Activated CD8-positive, alpha-beta memory T cell treated with anti-CD3 and anti-CD28 coated beads for 1 hour (primary cell): ENCODE results near the gene KRTAP10-4.
"Not testable (repeated sequence)": the region's sequence is repeated elsewhere in the genome, so short reads cannot be mapped to it uniquely, and the experiment has no call there.

Experiments used
- DNase-seq, 2 donors: peaks; one replicate each; pipeline ENCODE4 v3.0.0-alpha.2; 2020; ENCODE audit warnings: low read depth in 1 of 2; ENCODE audit errors: extremely low read depth in 1 of 2

Gene KRTAP10-4

DNA sequence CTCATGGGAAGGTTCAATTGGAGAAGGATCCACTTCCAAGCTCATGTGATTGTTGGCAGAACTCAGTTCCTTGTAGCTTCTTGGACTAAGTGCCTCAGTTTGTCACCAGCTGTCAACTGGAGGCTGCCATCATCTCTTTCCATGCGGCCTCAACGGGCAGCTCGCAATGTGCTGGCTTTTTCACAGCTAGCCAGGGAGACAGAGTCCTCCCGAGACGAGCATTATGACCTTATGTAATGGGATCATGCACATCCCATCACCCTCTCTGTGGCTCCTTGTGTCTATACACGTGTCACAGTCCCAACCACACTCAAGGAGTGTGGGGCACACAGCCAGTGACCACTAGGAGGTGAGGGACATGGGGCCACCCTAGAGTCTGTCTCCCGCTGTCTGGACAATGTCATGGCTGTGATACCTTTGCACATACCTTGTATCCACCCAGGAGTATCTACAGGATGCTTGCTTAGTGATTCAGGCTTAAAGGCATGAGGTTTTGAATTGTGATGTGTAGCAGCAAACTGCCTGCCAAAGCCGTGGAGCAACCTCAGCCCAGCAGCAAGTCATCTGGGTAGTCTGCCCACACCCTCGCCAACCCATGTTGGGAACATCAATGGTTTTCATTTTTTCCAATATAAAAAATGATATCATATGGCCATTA, 22.7 kb downstream of the KRTAP10-4 start:
- no peak for DNase-seq

DNA sequence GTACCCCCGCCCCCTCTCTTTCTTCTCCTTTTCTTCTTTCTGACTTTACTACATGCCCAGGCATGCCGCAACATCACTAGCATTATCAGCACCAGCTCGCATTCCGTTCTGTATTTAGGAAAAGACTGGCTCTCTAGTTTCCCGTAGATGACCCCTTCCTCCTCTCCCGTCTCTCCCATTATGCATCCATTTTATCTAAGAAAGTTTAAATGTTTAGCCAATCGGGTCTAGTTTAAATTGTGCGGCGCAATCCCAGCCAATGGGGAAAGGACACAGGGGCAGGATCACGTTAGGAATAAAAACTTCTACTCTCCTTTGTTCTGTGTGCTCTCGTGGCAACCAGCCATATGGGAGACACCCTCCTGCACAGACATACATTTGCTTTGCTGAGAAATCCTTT, 24.5 kb downstream of the KRTAP10-4 start:
- no peak for DNase-seq

- no peak for DNase-seq
Measured at GRCh38 chr21:44599264-44600029, 25.9 kb downstream of the KRTAP10-4 start.

DNA sequence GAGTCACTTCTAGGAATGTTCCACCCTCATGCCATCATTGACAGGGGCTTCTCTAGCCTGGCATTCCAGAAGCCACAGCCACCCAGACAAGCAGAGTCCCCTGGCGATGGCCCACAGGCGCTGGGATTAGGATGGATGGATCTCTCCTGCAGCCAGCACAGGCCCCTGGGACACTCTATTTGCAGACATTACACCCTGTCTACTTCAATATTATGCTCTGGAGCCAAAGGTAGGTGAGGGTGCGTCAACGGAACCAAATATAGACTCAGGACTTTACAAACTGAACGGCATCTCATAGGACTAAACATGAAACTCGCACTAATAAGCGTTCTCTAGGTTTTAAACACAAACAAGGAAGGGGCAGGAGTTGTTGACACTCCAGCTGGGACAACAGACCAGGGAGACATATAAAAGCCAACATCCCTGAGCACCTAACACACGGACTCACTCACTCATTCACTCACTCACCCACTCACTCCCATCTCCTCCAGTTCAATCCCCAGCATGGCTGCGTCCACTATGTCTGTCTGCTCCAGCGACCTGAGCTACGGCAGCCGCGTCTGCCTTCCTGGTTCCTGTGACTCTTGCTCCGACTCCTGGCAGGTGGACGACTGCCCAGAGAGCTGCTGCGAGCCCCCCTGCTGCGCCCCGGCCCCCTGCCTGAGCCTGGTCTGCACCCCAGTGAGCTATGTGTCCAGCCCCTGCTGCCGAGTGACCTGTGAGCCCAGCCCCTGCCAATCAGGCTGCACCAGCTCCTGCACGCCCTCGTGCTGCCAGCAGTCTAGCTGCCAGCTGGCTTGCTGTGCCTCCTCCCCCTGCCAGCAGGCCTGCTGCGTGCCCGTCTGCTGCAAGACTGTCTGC, 26.8 kb downstream of the KRTAP10-4 start, which contains the start of gene KRTAP10-7:
KRTAP10-7 (plus strand) TSS at position 480 of the 861 bp plus-strand sequence; CDS start at position 505, 25 bp downstream.
- DNase-seq: not testable (repeated sequence)

GRCh38 chr21:44601091-44601490, 27.6 kb downstream of the KRTAP10-4 start:
- not testable (repeated sequence) for DNase-seq

- DNase-seq: no peak
Measured at GRCh38 chr21:44601596-44602462, 28.3 kb downstream of the KRTAP10-4 start.

GRCh38 chr21:44602463-44602850, 28.9 kb downstream of the KRTAP10-4 start:
- DNase-seq: no peak

GRCh38 chr21:44603109-44603875, 29.8 kb downstream of the KRTAP10-4 start:
- DNase-seq: no peak

DNA sequence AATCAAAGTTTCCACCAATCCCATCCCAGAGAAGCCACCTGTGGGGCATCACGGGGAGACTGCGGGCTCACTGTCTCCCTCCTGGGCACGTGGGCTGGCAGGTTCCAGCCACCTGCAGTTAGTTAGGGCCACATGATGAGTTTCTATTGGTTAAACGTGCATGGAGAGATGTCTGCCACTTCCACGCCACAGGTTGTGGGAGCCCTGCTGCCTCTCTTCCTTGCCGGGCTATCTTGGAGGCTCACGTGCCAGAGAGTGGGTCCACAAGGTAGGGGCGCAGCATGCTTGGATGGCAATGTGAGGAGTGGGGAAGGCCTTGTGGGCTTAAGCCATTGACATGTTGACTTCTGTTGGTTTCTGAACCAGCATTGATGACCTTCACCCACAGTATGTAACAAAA, 30.4 kb downstream of the KRTAP10-4 start:
- DNase-seq: no peak

DNA sequence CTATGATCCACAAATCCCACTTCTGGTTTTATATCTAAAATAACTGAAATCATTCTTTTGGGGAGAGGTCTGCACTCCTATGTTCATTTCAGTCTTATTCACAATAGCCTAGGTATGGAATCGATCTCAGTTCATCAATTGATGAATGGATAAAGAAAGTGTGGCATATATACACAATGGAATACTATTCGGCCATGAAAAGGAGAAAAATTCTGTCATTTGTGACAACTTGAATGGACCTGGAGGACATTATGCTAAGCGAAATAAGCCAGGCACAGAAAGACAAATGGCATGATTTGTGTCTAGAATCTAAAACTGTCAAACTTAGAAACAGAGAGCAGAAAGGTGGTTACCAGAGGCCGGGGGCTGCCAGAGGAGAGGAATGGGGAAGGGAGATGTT, 33.0 kb downstream of the KRTAP10-4 start:
- DNase-seq: no peak

DNA sequence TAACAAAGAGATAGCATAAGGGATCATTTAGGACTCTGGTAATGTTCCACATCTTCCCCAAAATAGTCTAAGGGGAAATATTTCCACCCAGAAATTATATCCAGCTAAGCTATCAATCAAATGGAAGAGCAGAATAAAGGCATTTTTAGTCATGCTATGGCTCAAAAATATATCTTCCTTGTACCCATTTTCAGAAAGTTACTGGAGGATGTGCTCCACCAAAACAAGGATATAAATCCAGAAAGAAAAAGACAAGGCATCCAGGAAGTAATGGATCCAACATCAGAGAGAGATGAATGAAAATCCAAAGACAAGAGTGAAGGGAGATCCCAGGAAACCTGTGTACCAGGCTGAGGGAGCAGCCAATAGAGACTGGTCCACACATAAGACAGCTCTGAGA, 35.7 kb downstream of the KRTAP10-4 start:
- no peak for DNase-seq

DNA sequence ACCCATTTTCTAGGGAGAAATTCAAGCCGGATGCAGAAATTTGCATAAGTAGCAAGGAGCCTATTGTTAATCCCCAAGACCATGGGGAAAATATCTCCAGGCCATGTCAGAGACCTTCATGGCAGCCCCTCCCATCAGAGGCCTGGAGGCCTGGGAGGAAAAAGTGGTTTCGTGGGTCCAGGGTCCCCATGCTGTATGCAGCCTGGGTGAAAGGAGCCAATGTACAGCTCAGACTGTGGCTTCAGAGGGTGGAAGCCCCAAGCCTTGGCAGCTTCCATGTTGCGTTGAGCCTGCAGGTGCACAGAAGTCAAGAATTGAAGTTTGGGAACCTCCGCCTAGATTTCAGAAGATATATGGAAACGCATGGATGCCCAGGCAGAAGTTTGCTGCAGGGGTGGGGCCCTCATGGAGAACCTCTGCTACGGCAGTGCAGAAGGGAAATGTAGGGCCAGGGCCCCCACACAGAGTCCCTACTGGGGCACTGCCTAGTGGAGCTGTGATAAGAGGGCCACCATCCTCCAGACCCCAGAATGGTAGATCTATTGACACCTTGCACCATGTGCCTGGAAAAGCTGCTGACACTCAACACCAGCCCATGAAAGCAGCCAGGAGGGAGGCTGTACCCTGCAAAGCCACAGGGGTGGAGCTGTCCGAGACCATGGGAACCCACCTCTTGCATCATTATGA, 36.8 kb downstream of the KRTAP10-4 start:
- DNase-seq: not testable (repeated sequence)

DNA sequence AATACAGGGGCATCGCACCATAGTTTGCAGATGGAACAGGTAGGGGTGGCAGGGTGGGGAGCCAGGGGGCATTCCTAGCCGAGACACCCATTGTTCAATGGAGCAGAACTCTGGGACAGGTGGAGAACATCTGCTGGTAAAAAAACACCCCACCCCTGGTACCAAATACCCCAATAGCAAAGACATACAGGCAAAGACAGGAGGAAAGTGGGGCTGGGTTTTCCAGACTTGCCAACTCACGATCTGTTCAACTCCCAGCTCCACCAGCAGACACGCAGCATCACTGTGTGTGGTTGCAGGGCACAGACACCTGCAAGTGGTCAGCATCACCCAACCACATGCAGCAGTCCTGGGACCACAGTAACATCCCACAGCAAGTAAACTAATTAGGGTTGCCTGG, 38.0 kb downstream of the KRTAP10-4 start:
- no peak for DNase-seq

GRCh38 chr21:44612029-44612486, 38.5 kb downstream of the KRTAP10-4 start, which contains the start of gene KRTAP10-8:
TSS of gene KRTAP10-8 (plus strand) at chr21:44612079. CDS start at chr21:44612101, 22 bp downstream.
- DNase-seq: no peak

GRCh38 chr21:44612669-44613229, 39.2 kb downstream of the KRTAP10-4 start:
- DNase-seq: no peak

- no peak for DNase-seq
Measured at GRCh38 chr21:44613386-44614155, 40.0 kb downstream of the KRTAP10-4 start.

GRCh38 chr21:44614161-44614631, 40.7 kb downstream of the KRTAP10-4 start:
- no peak for DNase-seq

DNA sequence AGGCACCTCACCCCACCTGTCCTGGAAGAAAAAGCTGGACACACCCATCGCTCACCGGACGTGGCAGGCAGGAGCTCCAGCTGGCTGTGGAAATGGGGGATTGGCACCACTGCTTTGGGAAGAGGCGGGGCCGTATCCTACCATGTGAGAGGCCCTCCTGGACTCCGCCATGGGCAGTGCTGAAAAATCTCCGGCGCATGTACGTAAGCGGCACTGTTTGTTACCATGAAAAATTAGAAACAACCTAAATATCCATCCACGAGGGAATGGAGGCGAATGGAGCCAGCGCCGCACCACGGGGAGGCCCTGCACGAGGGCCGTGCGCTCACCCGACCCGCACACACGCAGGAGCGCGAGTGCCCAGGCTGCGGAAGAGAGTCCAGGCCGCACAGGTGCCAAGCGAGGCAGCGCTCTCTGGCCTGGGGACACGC, 41.4 kb downstream of the KRTAP10-4 start:
- no peak for DNase-seq
